HepG2 (cell line): ENCODE data around the gene HSDL1. TPM values are rescaled to one million over a fixed set of nuclear protein-coding genes. Genes with fewer than 3 reads are reported as not detected.

Source experiments
- EEA1 ChIP-seq: sonication (generic); formaldehyde crosslinking; IDR thresholded peaks from 2 replicates; pipeline ENCODE4 v1.5.1; 2020; ENCODE audit warnings: mild to moderate bottlenecking, missing genetic modification reagents, borderline replicate concordance
- KLF16 ChIP-seq, 2 experiments: sonication (generic) in 1 of 2; formaldehyde crosslinking in 1 of 2; IDR thresholded peaks; 2 replicates each; pipeline versions ENCODE4 v1.6.1 to v1.8.0; 2016 to 2023; ENCODE audit warnings: missing genetic modification reagents in 2 of 2, missing compliant biosample characterization in 1 of 2
- MYC ChIP-seq: sonication (generic); formaldehyde crosslinking; IDR thresholded peaks from 2 replicates; pipeline ENCODE4 v1.9.0; 2021; ENCODE audit warnings: missing genetic modification reagents, borderline replicate concordance
- RCOR2 ChIP-seq: IDR thresholded peaks from 2 replicates; pipeline ENCODE4 v1.6.1; 2016; ENCODE audit warnings: missing biosample characterization, missing genetic modification reagents
- RFXANK ChIP-seq: IDR thresholded peaks from 2 replicates; pipeline ENCODE4 v1.6.1; 2016
- RNF2 ChIP-seq: fragments of 450-650 bp; conservative IDR thresholded peaks from 2 replicates; pipeline ENCODE4 v1.6.1; 2016; ENCODE audit warnings: low read depth
- RXRB ChIP-seq: IDR thresholded peaks from 2 replicates; pipeline ENCODE4 v1.6.1; 2016; ENCODE audit warnings: borderline replicate concordance, missing genetic modification reagents, missing compliant biosample characterization
- SAP130 ChIP-seq: IDR thresholded peaks from 2 replicates; pipeline ENCODE4 v1.6.1; 2016; ENCODE audit warnings: low read depth
- SNAPC5 ChIP-seq: sonication (generic); formaldehyde crosslinking; IDR thresholded peaks from 2 replicates; pipeline ENCODE4 v1.8.1; 2023; ENCODE audit warnings: mild to moderate bottlenecking, missing genetic modification reagents, borderline replicate concordance
- TP53 ChIP-seq: sonication (generic); formaldehyde crosslinking; conservative IDR thresholded peaks from 2 replicates; pipeline ENCODE4 v1.4.0; 2020; ENCODE audit warnings: missing genetic modification reagents
- ZBTB1 ChIP-seq: sonication (generic); formaldehyde crosslinking; IDR thresholded peaks from 2 replicates; pipeline ENCODE4 v1.4.0; 2020; ENCODE audit warnings: missing genetic modification reagents, borderline replicate concordance
- ZBTB33 ChIP-seq: sonication (generic); formaldehyde crosslinking; IDR thresholded peaks from 2 replicates; pipeline ENCODE4 v1.4.0; 2020; ENCODE audit warnings: missing genetic modification reagents
- ZMAT5 ChIP-seq: sonication (generic); formaldehyde crosslinking; IDR thresholded peaks from 2 replicates; pipeline ENCODE4 v1.5.0; 2020; ENCODE audit warnings: mild to moderate bottlenecking, low read depth, missing genetic modification reagents, borderline replicate concordance
- ZMYM3 ChIP-seq: sonication (generic); formaldehyde crosslinking; IDR thresholded peaks from 2 replicates; pipeline ENCODE4 v1.5.1; 2020; ENCODE audit warnings: mild to moderate bottlenecking, missing genetic modification reagents
- ZNF121 ChIP-seq: sonication (generic); formaldehyde crosslinking; IDR thresholded peaks from 2 replicates; pipeline ENCODE4 v1.5.0; 2020; ENCODE audit warnings: mild to moderate bottlenecking, missing genetic modification reagents
- ZNF20 ChIP-seq: sonication (generic); formaldehyde crosslinking; IDR thresholded peaks from 2 replicates; pipeline ENCODE4 v1.4.0; 2020; ENCODE audit warnings: mild to moderate bottlenecking, moderate library complexity, missing genetic modification reagents
- ZNF605 ChIP-seq: sonication (generic); formaldehyde crosslinking; IDR thresholded peaks from 2 replicates; pipeline ENCODE4 v1.8.0; 2022; ENCODE audit warnings: mild to moderate bottlenecking, missing genetic modification reagents
- ZNF724P ChIP-seq: sonication (generic); formaldehyde crosslinking; IDR thresholded peaks from 2 replicates; pipeline ENCODE4 v1.8.0; 2022; ENCODE audit warnings: missing genetic modification reagents, borderline replicate concordance
- ZNF761 ChIP-seq: sonication (generic); formaldehyde crosslinking; conservative IDR thresholded peaks from 2 replicates; pipeline ENCODE4 v1.4.0; 2020; ENCODE audit warnings: mild to moderate bottlenecking, missing genetic modification reagents
- polyA plus RNA-seq, 8 experiments: library from polyadenylated mRNA; depleted of rRNA in 3 of 8; stranded (reverse) in 7 of 8; unstranded in 1 of 8; fragments of >200 nt; fragmentation: Illumina TruSeq in 4 of 8; extraction: Trizol in 4 of 8; gene quantifications; 2 replicates each; pipeline versions ENCODE4 v1.2.1 to v1.2.3, GENCODE V29; 2011 to 2016; ENCODE audit warnings: low read depth in 4 of 8, missing spikeins in 1 of 8, mixed read lengths in 1 of 8; ENCODE audit not compliant: insufficient read depth in 1 of 8
- total RNA-seq, 5 experiments: library from RNA; depleted of rRNA; stranded (reverse); fragments of >200 nt; fragmentation: Illumina TruSeq; extraction: Trizol; gene quantifications; 2 replicates each; pipeline ENCODE4 v1.2.3, GENCODE V29; 2016; ENCODE audit warnings: low read depth in 1 of 5
- TF ChIP-seq, protein P1 (sequence below): fragments of 450-650 bp; IDR thresholded peaks from 2 replicates; pipeline ENCODE4 v1.6.1; 2017; ENCODE audit warnings: mild to moderate bottlenecking
- TF ChIP-seq, protein P2 (sequence below): IDR thresholded peaks from 2 replicates; pipeline ENCODE4 v1.6.1; 2016; ENCODE audit warnings: low read depth, missing genetic modification reagents, missing compliant biosample characterization

The HSDL1 gene
- total and polyA plus RNA-seq, 2 of the 13 experiments (the other 11 are each of a cell fraction or from before 2014, with no cell fraction given) = 49.2 to 49.7 TPM

DNA sequence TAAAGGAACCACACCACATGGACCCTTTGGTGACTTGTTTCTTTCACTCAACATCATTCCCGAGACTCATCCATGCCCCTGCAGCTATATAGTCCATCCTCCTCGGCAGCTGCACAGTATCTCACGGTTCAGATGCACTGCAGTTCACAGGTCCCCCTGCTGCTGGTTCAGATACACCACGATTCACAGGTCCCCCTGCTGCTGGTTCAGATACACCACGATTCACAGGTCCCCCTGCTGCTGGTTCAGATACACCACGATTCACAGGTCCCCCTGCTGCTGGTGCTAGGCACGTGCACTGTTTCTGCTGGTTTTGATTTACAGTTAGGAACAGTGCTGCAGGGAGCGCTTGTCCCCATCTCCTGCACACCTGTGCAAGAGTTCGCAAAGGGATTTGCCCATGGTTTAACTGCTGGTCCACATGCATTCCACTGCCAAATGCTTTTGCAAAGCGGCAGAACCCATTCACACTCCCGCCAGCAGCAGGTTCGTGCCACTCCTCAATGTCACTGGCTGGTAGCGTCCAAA is 3.8 kb downstream of the HSDL1 start (continued):
- TF ChIP-seq, protein P1, sequence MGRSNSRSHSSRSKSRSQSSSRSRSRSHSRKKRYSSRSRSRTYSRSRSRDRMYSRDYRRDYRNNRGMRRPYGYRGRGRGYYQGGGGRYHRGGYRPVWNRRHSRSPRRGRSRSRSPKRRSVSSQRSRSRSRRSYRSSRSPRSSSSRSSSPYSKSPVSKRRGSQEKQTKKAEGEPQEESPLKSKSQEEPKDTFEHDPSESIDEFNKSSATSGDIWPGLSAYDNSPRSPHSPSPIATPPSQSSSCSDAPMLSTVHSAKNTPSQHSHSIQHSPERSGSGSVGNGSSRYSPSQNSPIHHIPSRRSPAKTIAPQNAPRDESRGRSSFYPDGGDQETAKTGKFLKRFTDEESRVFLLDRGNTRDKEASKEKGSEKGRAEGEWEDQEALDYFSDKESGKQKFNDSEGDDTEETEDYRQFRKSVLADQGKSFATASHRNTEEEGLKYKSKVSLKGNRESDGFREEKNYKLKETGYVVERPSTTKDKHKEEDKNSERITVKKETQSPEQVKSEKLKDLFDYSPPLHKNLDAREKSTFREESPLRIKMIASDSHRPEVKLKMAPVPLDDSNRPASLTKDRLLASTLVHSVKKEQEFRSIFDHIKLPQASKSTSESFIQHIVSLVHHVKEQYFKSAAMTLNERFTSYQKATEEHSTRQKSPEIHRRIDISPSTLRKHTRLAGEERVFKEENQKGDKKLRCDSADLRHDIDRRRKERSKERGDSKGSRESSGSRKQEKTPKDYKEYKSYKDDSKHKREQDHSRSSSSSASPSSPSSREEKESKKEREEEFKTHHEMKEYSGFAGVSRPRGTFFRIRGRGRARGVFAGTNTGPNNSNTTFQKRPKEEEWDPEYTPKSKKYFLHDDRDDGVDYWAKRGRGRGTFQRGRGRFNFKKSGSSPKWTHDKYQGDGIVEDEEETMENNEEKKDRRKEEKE = no peak
- TF ChIP-seq TP53 (CRISPR knock-in tag) (no peak), ZNF724P (CRISPR knock-in tag) (no peak), EEA1 (CRISPR knock-in tag) (no peak), RNF2 (no peak), ZMAT5 (CRISPR knock-in tag) (no peak), MYC (CRISPR knock-in tag) (peak; percentile 75; the same call in 1 of the 2 replicates), RXRB (CRISPR knock-in tag) (no peak), KLF16 (CRISPR knock-in tag; IDR thresholded peaks at IDR 0.05) (no peak), ZNF20 (CRISPR knock-in tag) (no peak), RFXANK (CRISPR knock-in tag) (no peak), ZNF121 (CRISPR knock-in tag) (no peak), RCOR2 (no peak), ZBTB1 (CRISPR knock-in tag) (no peak), ZNF761 (CRISPR knock-in tag) (0 out of 2 replicates have a peak, but pooled peaks have one; percentile 63), ZMYM3 (CRISPR knock-in tag) (0 out of 2 replicates have a peak, but pooled peaks have one; percentile 36), SNAPC5 (CRISPR knock-in tag) (no peak), SAP130 (CRISPR knock-in tag) (peak; percentile 76), ZBTB33 (CRISPR knock-in tag) (peak; percentile 59; the same call in 1 of the 2 replicates), ZNF605 (CRISPR knock-in tag) (0 out of 2 replicates have a peak, but pooled peaks have one; percentile 8)
- TF ChIP-seq, protein P2, sequence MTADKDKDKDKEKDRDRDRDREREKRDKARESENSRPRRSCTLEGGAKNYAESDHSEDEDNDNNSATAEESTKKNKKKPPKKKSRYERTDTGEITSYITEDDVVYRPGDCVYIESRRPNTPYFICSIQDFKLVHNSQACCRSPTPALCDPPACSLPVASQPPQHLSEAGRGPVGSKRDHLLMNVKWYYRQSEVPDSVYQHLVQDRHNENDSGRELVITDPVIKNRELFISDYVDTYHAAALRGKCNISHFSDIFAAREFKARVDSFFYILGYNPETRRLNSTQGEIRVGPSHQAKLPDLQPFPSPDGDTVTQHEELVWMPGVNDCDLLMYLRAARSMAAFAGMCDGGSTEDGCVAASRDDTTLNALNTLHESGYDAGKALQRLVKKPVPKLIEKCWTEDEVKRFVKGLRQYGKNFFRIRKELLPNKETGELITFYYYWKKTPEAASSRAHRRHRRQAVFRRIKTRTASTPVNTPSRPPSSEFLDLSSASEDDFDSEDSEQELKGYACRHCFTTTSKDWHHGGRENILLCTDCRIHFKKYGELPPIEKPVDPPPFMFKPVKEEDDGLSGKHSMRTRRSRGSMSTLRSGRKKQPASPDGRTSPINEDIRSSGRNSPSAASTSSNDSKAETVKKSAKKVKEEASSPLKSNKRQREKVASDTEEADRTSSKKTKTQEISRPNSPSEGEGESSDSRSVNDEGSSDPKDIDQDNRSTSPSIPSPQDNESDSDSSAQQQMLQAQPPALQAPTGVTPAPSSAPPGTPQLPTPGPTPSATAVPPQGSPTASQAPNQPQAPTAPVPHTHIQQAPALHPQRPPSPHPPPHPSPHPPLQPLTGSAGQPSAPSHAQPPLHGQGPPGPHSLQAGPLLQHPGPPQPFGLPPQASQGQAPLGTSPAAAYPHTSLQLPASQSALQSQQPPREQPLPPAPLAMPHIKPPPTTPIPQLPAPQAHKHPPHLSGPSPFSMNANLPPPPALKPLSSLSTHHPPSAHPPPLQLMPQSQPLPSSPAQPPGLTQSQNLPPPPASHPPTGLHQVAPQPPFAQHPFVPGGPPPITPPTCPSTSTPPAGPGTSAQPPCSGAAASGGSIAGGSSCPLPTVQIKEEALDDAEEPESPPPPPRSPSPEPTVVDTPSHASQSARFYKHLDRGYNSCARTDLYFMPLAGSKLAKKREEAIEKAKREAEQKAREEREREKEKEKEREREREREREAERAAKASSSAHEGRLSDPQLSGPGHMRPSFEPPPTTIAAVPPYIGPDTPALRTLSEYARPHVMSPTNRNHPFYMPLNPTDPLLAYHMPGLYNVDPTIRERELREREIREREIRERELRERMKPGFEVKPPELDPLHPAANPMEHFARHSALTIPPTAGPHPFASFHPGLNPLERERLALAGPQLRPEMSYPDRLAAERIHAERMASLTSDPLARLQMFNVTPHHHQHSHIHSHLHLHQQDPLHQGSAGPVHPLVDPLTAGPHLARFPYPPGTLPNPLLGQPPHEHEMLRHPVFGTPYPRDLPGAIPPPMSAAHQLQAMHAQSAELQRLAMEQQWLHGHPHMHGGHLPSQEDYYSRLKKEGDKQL (CRISPR knock-in tag) = no peak
